GM13976 (cell line): ENCODE data around the gene PDGFD.

Experiments used
- DNase-seq: peaks from one replicate; pipeline ENCODE4 v3.0.0; 2012; ENCODE audit warnings: low spot score
- CTCF ChIP-seq: IDR thresholded peaks from 2 replicates; pipeline ENCODE4 v1.5.1; 2012; ENCODE audit warnings: borderline replicate concordance, mild to moderate bottlenecking; ENCODE audit not compliant: insufficient read depth; ENCODE audit errors: extremely low read depth, missing control alignments, control extremely low read depth
- in situ Hi-C: fragments of 300-500 bp; cut with MboI; formaldehyde crosslinking; loops from one replicate; pipeline ENCODE4 v1.12.0; 2022; ENCODE audit warnings: low sequenced_read_pairs, mixed read lengths, inconsistent platforms; ENCODE audit not compliant: unreplicated experiment

Gene PDGFD

GRCh38 chr11:103968685-103969084 is 195.3 kb downstream of the PDGFD start:
- in situ Hi-C loops, result no loop called here
- DNase-seq, result no peak
- TF ChIP-seq CTCF, result no peak

GRCh38 chr11:103967985-103968384 is 196.0 kb downstream of the PDGFD start:
- DNase-seq, result no peak
- TF ChIP-seq CTCF, result no peak
- in situ Hi-C loops, result no loop called here

DNA sequence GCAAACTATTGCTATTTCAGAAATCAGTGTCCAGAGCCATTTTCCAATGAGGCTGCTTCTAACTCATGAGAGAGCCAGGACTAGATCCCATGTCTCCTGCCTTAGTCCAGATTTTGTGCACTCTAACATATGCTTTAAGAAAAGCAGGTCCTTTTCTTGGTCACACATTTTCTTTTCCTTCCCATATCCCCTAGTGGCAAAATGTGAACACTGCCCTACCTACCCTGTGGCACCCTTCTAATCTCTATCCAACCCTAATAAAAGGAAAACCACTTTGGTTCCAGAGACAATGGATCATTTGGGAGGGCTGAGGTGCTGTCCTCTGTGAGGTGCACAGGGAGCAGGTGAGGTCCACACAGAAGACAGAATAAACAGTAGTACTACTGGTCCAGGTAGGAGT is 199.6 kb downstream of the PDGFD start:
- in situ Hi-C loops, result no loop called here
- no peak for TF ChIP-seq CTCF
- no peak for DNase-seq

GRCh38 chr11:103963648-103964047 is 200.3 kb downstream of the PDGFD start:
- DNase-seq, result no peak
- no peak for TF ChIP-seq CTCF
- in situ Hi-C loops, result no loop called here

GRCh38 chr11:103961010-103961409 is 202.9 kb downstream of the PDGFD start:
- no peak for DNase-seq
- in situ Hi-C loops, result no loop called here
- no peak for TF ChIP-seq CTCF

DNA sequence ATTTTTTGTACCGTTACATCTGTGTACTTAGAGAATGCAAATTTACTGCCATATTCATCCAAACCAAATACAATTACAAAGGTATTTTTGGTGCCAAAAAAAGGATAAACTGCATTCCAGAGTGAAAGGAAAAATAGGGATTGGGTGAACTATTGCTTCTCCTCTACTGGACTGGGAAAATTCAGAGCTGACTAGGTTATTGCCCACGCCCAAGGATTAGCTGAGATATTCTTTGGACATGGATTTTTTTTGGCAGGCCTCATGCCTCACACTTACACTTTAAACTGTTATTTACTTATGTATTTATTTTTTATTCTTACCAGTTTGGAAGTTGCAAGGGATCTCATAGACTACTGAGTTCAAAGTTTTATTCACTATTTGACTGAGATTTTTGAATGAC is 203.8 kb downstream of the PDGFD start:
- no peak for TF ChIP-seq CTCF
- DNase-seq, result no peak
- in situ Hi-C loops, result no loop called here
